Neural cell (in vitro differentiated cells): ENCODE results near the gene NTN4. TPM values are rescaled to one million over a fixed set of nuclear protein-coding genes. Genes with fewer than 3 reads are reported as not detected.

Experiments used
- H2AFZ ChIP-seq: fragments of 200-600, 300-800 bp; sonication (generic), shearing (Covaris generic); 2 replicates; pipeline ENCODE4 v1.6.0; 2014; ENCODE audit warnings: low read depth, mild to moderate bottlenecking, antibody characterized with exemption, low read length, moderate library complexity
- H3F3A ChIP-seq: fragments of 200-600 bp; shearing (Covaris generic); 2 replicates; pipeline ENCODE4 v1.6.1; 2016; ENCODE audit warnings: mild to moderate bottlenecking, moderate library complexity, mixed read lengths, antibody characterized with exemption, low read length; ENCODE audit not compliant: insufficient read depth, poor library complexity, severe bottlenecking
- H3K27ac ChIP-seq: fragments of 200-600, 300-800 bp; sonication (generic), shearing (Covaris generic); 2 replicates; pipeline ENCODE4 v1.5.1; 2014; ENCODE audit warnings: mild to moderate bottlenecking, low read length, moderate library complexity
- H3K27me3 ChIP-seq: fragments of 300-800, 200-600 bp; sonication (generic), shearing (Covaris generic); 2 replicates; pipeline ENCODE4 v1.6.0; 2014; ENCODE audit warnings: mild to moderate bottlenecking, low read depth, low read length, moderate library complexity; ENCODE audit not compliant: insufficient read depth
- H3K36me3 ChIP-seq: fragments of 300-800, 200-600 bp; sonication (generic), shearing (Covaris generic); 2 replicates; pipeline ENCODE4 v1.5.1; 2014; ENCODE audit warnings: mild to moderate bottlenecking, antibody characterized with exemption, low read length, moderate library complexity; ENCODE audit not compliant: insufficient read depth
- H3K4me2 ChIP-seq: fragments of 300-800, 200-600 bp; sonication (generic), shearing (Covaris generic); 2 replicates; pipeline ENCODE4 v1.6.0; 2014; ENCODE audit warnings: mild to moderate bottlenecking, low read length
- H3K4me3 ChIP-seq: fragments of 300-800, 200-600 bp; sonication (generic), shearing (Covaris generic); 2 replicates; pipeline ENCODE4 v1.5.1; 2014; ENCODE audit warnings: mild to moderate bottlenecking, low read length, moderate library complexity
- H3K79me2 ChIP-seq: fragments of 200-600 bp; shearing (Covaris generic); replicated peaks from 2 replicates; pipeline ENCODE4 v1.6.0; 2014; ENCODE audit warnings: mild to moderate bottlenecking, low read length, moderate library complexity; ENCODE audit not compliant: insufficient read depth
- H3K9ac ChIP-seq: fragments of 300-800, 200-600 bp; sonication (generic), shearing (Covaris generic); 2 replicates; pipeline ENCODE4 v1.6.1; 2016; ENCODE audit warnings: mild to moderate bottlenecking, low read length, mixed read lengths
- H3K9me2 ChIP-seq: fragments of 200-600 bp; shearing (Covaris generic); 2 replicates; pipeline ENCODE4 v1.6.1; 2016; ENCODE audit warnings: mild to moderate bottlenecking, low read length, mixed read lengths; ENCODE audit not compliant: insufficient read depth
- H3K9me3 ChIP-seq: fragments of 200-600, 300-800 bp; sonication (generic), shearing (Covaris generic); 2 replicates; pipeline ENCODE4 v1.6.1; 2016; ENCODE audit warnings: mild to moderate bottlenecking, mixed run types, low read length, moderate library complexity, mixed read lengths
- H4K20me1 ChIP-seq: fragments of 200-600 bp; shearing (Covaris generic); 2 replicates; pipeline ENCODE4 v1.6.1; 2016; ENCODE audit warnings: mild to moderate bottlenecking, mixed run types; ENCODE audit not compliant: insufficient read depth
- EP300 ChIP-seq: fragments of 450-650 bp; conservative IDR thresholded peaks from 2 replicates; pipeline ENCODE4 v1.6.1; 2014; ENCODE audit warnings: antibody characterized with exemption, mild to moderate bottlenecking, moderate library complexity; ENCODE audit not compliant: poor library complexity, severe bottlenecking
- EZH2 ChIP-seq: fragments of 200-600, 300-800 bp; shearing (Covaris generic), sonication (generic); IDR thresholded peaks from 2 replicates; pipeline ENCODE4 v1.6.1; 2014; ENCODE audit warnings: antibody characterized with exemption, low read length, borderline replicate concordance, mild to moderate bottlenecking; ENCODE audit not compliant: insufficient read depth, poor library complexity, severe bottlenecking
- MXI1 ChIP-seq: fragments of 450-650 bp; conservative IDR thresholded peaks from 2 replicates; pipeline ENCODE4 v1.6.1; 2014; ENCODE audit warnings: antibody characterized with exemption, mild to moderate bottlenecking; ENCODE audit not compliant: poor library complexity, severe bottlenecking
- POLR2AphosphoS5 ChIP-seq: IDR thresholded peaks from 2 replicates; pipeline ENCODE4 v1.6.1; 2012
- RAD21 ChIP-seq: fragments of 450-650 bp; conservative IDR thresholded peaks from 2 replicates; pipeline ENCODE4 v1.6.1; 2014; ENCODE audit warnings: antibody characterized with exemption, mild to moderate bottlenecking, moderate library complexity
- SMC3 ChIP-seq: fragments of 450-650 bp; conservative IDR thresholded peaks from 2 replicates; pipeline ENCODE4 v1.6.1; 2014; ENCODE audit warnings: antibody characterized with exemption, mild to moderate bottlenecking, moderate library complexity; ENCODE audit not compliant: poor library complexity
- TAF1 ChIP-seq: IDR thresholded peaks from 2 replicates; pipeline ENCODE4 v1.6.1; 2012; ENCODE audit warnings: low read depth
- polyA plus RNA-seq: library from polyadenylated mRNA; depleted of rRNA; stranded (reverse); fragments of >200 nt; gene quantifications from 2 replicates; pipeline ENCODE4 v1.2.3, GENCODE V29; 2014
- TF ChIP-seq, protein P1 (sequence below): fragments of 450-650 bp; IDR thresholded peaks from 2 replicates; pipeline ENCODE4 v1.5.1; 2014; ENCODE audit warnings: antibody characterized with exemption, mild to moderate bottlenecking, moderate library complexity; ENCODE audit not compliant: poor library complexity, severe bottlenecking
- TF ChIP-seq, protein P2 (sequence below): IDR thresholded peaks from 2 replicates; pipeline ENCODE4 v1.6.1; 2012; ENCODE audit warnings: borderline replicate concordance

Gene NTN4
- polyA plus RNA-seq, 1 donor from 2014 or later = 12.4 TPM

DNA sequence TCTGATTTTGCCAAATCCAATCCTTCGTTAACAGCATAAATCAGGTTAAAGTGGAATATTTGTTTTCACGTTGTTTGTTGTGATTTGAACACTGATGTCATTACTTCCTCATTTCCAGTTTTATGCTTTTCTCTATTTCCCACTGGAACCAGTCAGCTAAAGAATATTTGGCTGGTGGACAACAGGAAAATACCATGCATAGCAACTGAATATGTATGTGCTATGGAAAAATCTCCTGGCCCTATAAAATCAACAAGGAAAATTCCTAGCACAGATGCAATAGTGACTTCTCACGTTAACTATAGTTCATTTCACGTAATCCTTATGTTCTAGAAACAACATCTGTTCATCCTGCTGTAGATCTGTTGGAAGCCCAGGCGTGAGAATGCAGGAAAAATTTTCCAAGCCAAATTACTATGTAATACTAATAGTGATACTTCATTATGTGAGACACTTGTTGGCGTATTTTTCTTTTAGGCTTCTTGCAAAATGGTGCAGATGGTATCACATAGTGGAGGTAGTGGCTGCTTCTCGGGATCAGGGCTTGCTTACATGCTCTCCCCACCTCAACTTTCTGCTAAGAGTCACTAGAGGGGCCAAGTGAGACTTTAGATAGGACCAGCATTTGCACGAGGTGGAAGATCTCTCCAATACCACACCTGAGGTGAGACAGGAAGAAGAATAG, 153.0 kb downstream of the NTN4 start:
- TF ChIP-seq SMC3 (no peak), RAD21 (no peak), MXI1 (no peak), EZH2 (no peak), EP300 (no peak), TAF1 (no peak), POLR2AphosphoS5 (no peak)
- TF ChIP-seq, protein P1, sequence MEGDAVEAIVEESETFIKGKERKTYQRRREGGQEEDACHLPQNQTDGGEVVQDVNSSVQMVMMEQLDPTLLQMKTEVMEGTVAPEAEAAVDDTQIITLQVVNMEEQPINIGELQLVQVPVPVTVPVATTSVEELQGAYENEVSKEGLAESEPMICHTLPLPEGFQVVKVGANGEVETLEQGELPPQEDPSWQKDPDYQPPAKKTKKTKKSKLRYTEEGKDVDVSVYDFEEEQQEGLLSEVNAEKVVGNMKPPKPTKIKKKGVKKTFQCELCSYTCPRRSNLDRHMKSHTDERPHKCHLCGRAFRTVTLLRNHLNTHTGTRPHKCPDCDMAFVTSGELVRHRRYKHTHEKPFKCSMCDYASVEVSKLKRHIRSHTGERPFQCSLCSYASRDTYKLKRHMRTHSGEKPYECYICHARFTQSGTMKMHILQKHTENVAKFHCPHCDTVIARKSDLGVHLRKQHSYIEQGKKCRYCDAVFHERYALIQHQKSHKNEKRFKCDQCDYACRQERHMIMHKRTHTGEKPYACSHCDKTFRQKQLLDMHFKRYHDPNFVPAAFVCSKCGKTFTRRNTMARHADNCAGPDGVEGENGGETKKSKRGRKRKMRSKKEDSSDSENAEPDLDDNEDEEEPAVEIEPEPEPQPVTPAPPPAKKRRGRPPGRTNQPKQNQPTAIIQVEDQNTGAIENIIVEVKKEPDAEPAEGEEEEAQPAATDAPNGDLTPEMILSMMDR = no peak
- TF ChIP-seq, protein P2, sequence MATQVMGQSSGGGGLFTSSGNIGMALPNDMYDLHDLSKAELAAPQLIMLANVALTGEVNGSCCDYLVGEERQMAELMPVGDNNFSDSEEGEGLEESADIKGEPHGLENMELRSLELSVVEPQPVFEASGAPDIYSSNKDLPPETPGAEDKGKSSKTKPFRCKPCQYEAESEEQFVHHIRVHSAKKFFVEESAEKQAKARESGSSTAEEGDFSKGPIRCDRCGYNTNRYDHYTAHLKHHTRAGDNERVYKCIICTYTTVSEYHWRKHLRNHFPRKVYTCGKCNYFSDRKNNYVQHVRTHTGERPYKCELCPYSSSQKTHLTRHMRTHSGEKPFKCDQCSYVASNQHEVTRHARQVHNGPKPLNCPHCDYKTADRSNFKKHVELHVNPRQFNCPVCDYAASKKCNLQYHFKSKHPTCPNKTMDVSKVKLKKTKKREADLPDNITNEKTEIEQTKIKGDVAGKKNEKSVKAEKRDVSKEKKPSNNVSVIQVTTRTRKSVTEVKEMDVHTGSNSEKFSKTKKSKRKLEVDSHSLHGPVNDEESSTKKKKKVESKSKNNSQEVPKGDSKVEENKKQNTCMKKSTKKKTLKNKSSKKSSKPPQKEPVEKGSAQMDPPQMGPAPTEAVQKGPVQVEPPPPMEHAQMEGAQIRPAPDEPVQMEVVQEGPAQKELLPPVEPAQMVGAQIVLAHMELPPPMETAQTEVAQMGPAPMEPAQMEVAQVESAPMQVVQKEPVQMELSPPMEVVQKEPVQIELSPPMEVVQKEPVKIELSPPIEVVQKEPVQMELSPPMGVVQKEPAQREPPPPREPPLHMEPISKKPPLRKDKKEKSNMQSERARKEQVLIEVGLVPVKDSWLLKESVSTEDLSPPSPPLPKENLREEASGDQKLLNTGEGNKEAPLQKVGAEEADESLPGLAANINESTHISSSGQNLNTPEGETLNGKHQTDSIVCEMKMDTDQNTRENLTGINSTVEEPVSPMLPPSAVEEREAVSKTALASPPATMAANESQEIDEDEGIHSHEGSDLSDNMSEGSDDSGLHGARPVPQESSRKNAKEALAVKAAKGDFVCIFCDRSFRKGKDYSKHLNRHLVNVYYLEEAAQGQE = no peak
- H3K27ac ChIP-seq = no peak overlapping the region
- no peak overlapping the region for H3K9ac ChIP-seq
- H4K20me1 ChIP-seq = no peaks in the 10 kb centered on the region
- no peaks in the 10 kb centered on the region for H3F3A ChIP-seq
- H3K36me3 ChIP-seq = no peaks in the 10 kb centered on the region
- no peak overlapping the region for H2AFZ ChIP-seq
- H3K27me3 ChIP-seq = no peaks in the 10 kb centered on the region
- H3K9me3 ChIP-seq = peaks cover 5% of the 10 kb centered on the region
- no peaks in the 10 kb centered on the region for H3K9me2 ChIP-seq
- H3K4me3 ChIP-seq = no peak overlapping the region
- H3K4me2 ChIP-seq = no peak overlapping the region
- no peaks in the 10 kb centered on the region for H3K79me2 ChIP-seq

DNA sequence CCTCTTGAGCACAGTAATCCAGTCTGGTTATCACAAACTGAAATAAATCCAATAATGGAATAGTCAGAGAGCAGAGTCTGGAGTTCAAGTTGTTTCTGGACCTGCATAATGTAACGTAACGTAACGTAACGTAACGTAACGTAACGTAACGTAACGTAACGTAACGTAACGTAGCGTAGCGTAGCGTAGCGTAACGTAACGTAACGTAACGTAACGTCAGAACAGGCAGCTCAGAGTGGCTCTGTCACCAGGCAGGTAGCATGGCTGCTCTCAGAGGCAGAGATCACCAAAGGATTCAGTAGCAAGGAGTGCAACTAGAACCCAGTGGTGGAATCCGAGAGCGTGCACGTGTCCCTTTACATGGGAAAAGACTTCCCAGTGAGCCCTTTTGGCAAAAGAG, 153.6 kb downstream of the NTN4 start:
- Histone ChIP-seq H3K4me2 (no peak overlapping the region), H3K36me3 (no peaks in the 10 kb centered on the region), H3F3A (no peaks in the 10 kb centered on the region), H3K27ac (no peak overlapping the region), H3K9me3 (peaks cover 4% of the 10 kb centered on the region), H4K20me1 (no peaks in the 10 kb centered on the region), H3K27me3 (no peaks in the 10 kb centered on the region), H3K9me2 (no peaks in the 10 kb centered on the region), H3K79me2 (no peaks in the 10 kb centered on the region), H3K4me3 (no peak overlapping the region), H2AFZ (no peak overlapping the region), H3K9ac (no peak overlapping the region)
- TF ChIP-seq TAF1 (no peak), RAD21 (no peak), MXI1 (no peak), POLR2AphosphoS5 (no peak), SMC3 (no peak), EP300 (no peak), EZH2 (no peak)
- TF ChIP-seq, protein P2 = no peak
- TF ChIP-seq, protein P1 = no peak
